IMR-90 (cell line): Measurements from ENCODE around the gene ABCA4. TPM values are rescaled to one million over a fixed set of nuclear protein-coding genes. Genes with fewer than 3 reads are reported as not detected.

ENCODE experiments used
- ATAC-seq: fragments of 200-7000 bp; cut with Tn5 transposase; 2 replicates; pipeline ENCODE4 v1.9.1; 2020; ENCODE audit warnings: low read depth, mild to moderate bottlenecking, moderate library complexity
- BruUV-seq: library from RNA; stranded (reverse); fragments of 400-500 nt; replicated peaks from 2 replicates; lab custom pipeline; 2021; lab: Mats Ljungman, UMichigan
- CTCF ChIA-PET: fragments of 300-600 bp; formaldehyde crosslinking; extraction: SDS; loops from one replicate; lab custom pipeline; 2021; ENCODE audit warnings: antibody characterized with exemption; lab: Yijun Ruan, JAX
- POLR2A ChIA-PET: fragments of 300-600 bp; sonication (Branson Sonifier 250); formaldehyde crosslinking; loops from one replicate; lab custom pipeline; 2022; ENCODE audit warnings: antibody characterized with exemption; ENCODE audit not compliant: unreplicated experiment; lab: Charles Lee
- DNase-seq: peaks from one replicate; pipeline ENCODE4 v3.0.0; 2013
- H2AFZ ChIP-seq: replicated peaks from 2 replicates; pipeline ENCODE3; 2013; ENCODE audit warnings: low read length, mild to moderate bottlenecking; ENCODE audit not compliant: poor library complexity
- H2AK5ac ChIP-seq: 2 replicates; pipeline ENCODE4 v1.6.1; 2013; ENCODE audit warnings: low read depth, low read length, inconsistent platforms
- H2AK9ac ChIP-seq: replicated peaks from 2 replicates; pipeline ENCODE3; 2013; ENCODE audit warnings: mild to moderate bottlenecking, low read depth, low read length, moderate library complexity; ENCODE audit not compliant: poor library complexity
- H2BK120ac ChIP-seq: 2 replicates; pipeline ENCODE4 v1.6.1; 2013; ENCODE audit warnings: low read depth, low read length, inconsistent platforms
- H2BK15ac ChIP-seq: 3 replicates; pipeline ENCODE4 v1.6.1; 2013; ENCODE audit warnings: low read depth, low read length, inconsistent platforms
- H2BK20ac ChIP-seq: 2 replicates; pipeline ENCODE4 v1.6.1; 2013; ENCODE audit warnings: low read depth, mild to moderate bottlenecking, inconsistent platforms, low read length, moderate library complexity
- H2BK5ac ChIP-seq: 2 replicates; pipeline ENCODE4 v1.6.1; 2013; ENCODE audit warnings: mild to moderate bottlenecking, low read depth, low read length, inconsistent platforms; ENCODE audit not compliant: poor library complexity, severe bottlenecking
- H3K14ac ChIP-seq: replicated peaks from 2 replicates; pipeline ENCODE4 v1.6.1; 2013; ENCODE audit warnings: low read depth, low read length, inconsistent platforms
- H3K18ac ChIP-seq: 2 replicates; pipeline ENCODE4 v1.6.1; 2013; ENCODE audit warnings: low read depth, low read length, control low read depth
- H3K23ac ChIP-seq: 2 replicates; pipeline ENCODE4 v1.6.1; 2013; ENCODE audit warnings: low read depth, low read length, inconsistent platforms
- H3K27ac ChIP-seq: 2 replicates; pipeline ENCODE4 v1.5.1; 2013; ENCODE audit warnings: mild to moderate bottlenecking, control low read depth, low read length; ENCODE audit not compliant: insufficient read depth
- H3K27me3 ChIP-seq: 2 replicates; pipeline ENCODE4 v1.6.1; 2013; ENCODE audit warnings: low read length; ENCODE audit not compliant: control insufficient read depth, insufficient read depth
- H3K36me3 ChIP-seq: 2 replicates; pipeline ENCODE4 v1.6.1; 2013; ENCODE audit warnings: low read length, mixed read lengths; ENCODE audit not compliant: control insufficient read depth, insufficient read depth
- H3K4ac ChIP-seq: 2 replicates; pipeline ENCODE4 v1.6.1; 2013; ENCODE audit warnings: low read depth, low read length, inconsistent platforms
- H3K4me1 ChIP-seq: 2 replicates; pipeline ENCODE4 v1.6.1; 2013; ENCODE audit warnings: low read length, mixed read lengths; ENCODE audit not compliant: control insufficient read depth, insufficient read depth
- H3K4me2 ChIP-seq: 2 replicates; pipeline ENCODE4 v1.6.1; 2013; ENCODE audit warnings: low read depth, mild to moderate bottlenecking, control low read depth, low read length, moderate library complexity
- H3K4me3 ChIP-seq: 2 replicates; pipeline ENCODE4 v1.5.1; 2013; ENCODE audit warnings: low read depth, mild to moderate bottlenecking, control low read depth, low read length, moderate library complexity; ENCODE audit not compliant: insufficient read depth
- H3K56ac ChIP-seq: 2 replicates; pipeline ENCODE4 v1.6.1; 2013; ENCODE audit warnings: low read length, inconsistent platforms; ENCODE audit not compliant: insufficient read depth; ENCODE audit errors: extremely low read depth
- H3K79me1 ChIP-seq, 2 experiments: 2 replicates each; pipeline ENCODE4 v1.6.1; 2013; ENCODE audit warnings: low read length in 2 of 2, inconsistent platforms in 1 of 2, low read depth in 1 of 2
- H3K9ac ChIP-seq: 2 replicates; pipeline ENCODE4 v1.6.1; 2013; ENCODE audit warnings: low read depth, low read length, control low read depth
- H3K9me1 ChIP-seq: 2 replicates; pipeline ENCODE4 v1.6.1; 2013; ENCODE audit warnings: low read length, inconsistent platforms; ENCODE audit not compliant: insufficient read depth
- H3K9me3 ChIP-seq: 2 replicates; pipeline ENCODE4 v1.6.1; 2013; ENCODE audit warnings: low read length; ENCODE audit not compliant: control insufficient read depth, insufficient read depth
- H4K20me1 ChIP-seq: 2 replicates; pipeline ENCODE4 v1.6.1; 2013; ENCODE audit warnings: low read length, inconsistent platforms; ENCODE audit not compliant: insufficient read depth
- H4K5ac ChIP-seq: 2 replicates; pipeline ENCODE4 v1.6.1; 2013; ENCODE audit warnings: mild to moderate bottlenecking, low read depth, low read length, control low read depth
- H4K8ac ChIP-seq, 2 experiments: 2 replicates each; pipeline ENCODE4 v1.6.1; 2013; ENCODE audit warnings: low read depth in 2 of 2, low read length in 2 of 2, control low read depth in 1 of 2, inconsistent platforms in 1 of 2
- H4K91ac ChIP-seq: 2 replicates; pipeline ENCODE4 v1.6.1; 2013; ENCODE audit warnings: low read depth, low read length, inconsistent platforms; ENCODE audit not compliant: insufficient read depth
- BHLHE40 ChIP-seq: fragments of 150-350 bp; IDR thresholded peaks from 2 replicates; pipeline ENCODE4 v1.6.1; 2016; ENCODE audit warnings: mild to moderate bottlenecking, low read depth, low read length
- CEBPB ChIP-seq: IDR thresholded peaks from 2 replicates; pipeline ENCODE4 v1.6.1; 2012; ENCODE audit warnings: low read depth, low read length, improper control_type of control experiment
- CHD1 ChIP-seq: IDR thresholded peaks from 2 replicates; pipeline ENCODE4 v1.6.1; 2012; ENCODE audit warnings: low read depth, low read length, improper control_type of control experiment
- FOS ChIP-seq: fragments of 150-350 bp; IDR thresholded peaks from 2 replicates; pipeline ENCODE4 v1.6.1; 2016; ENCODE audit warnings: low read depth, low read length
- MAFK ChIP-seq: IDR thresholded peaks from 2 replicates; pipeline ENCODE4 v1.6.1; 2012; ENCODE audit warnings: low read depth, low read length, improper control_type of control experiment
- MAZ ChIP-seq: IDR thresholded peaks from 2 replicates; pipeline ENCODE4 v1.6.1; 2012; ENCODE audit warnings: low read depth, mild to moderate bottlenecking, low read length, improper control_type of control experiment, moderate library complexity, borderline replicate concordance
- MXI1 ChIP-seq: IDR thresholded peaks from 2 replicates; pipeline ENCODE4 v1.6.1; 2012; ENCODE audit warnings: low read depth, mild to moderate bottlenecking, low read length, moderate library complexity, borderline replicate concordance
- NFE2L2 ChIP-seq: fragments of 150-350 bp; IDR thresholded peaks from 2 replicates; pipeline ENCODE4 v1.6.1; 2016; ENCODE audit warnings: low read depth, mild to moderate bottlenecking, low read length
- POLR2A ChIP-seq: IDR thresholded peaks from 2 replicates; pipeline ENCODE4 v1.6.1; 2012; ENCODE audit warnings: mild to moderate bottlenecking, low read depth, low read length
- RAD21 ChIP-seq: IDR thresholded peaks from 2 replicates; pipeline ENCODE4 v1.6.1; 2012; ENCODE audit warnings: low read length, improper control_type of control experiment
- RCOR1 ChIP-seq: IDR thresholded peaks from 2 replicates; pipeline ENCODE4 v1.6.1; 2012; ENCODE audit warnings: mild to moderate bottlenecking, low read length, improper control_type of control experiment; ENCODE audit not compliant: insufficient replicate concordance
- RFX5 ChIP-seq: IDR thresholded peaks from 2 replicates; pipeline ENCODE4 v1.8.0; 2012; ENCODE audit warnings: low read depth, mild to moderate bottlenecking, low read length, moderate library complexity
- SMC3 ChIP-seq: fragments of 150-350 bp; IDR thresholded peaks from 2 replicates; pipeline ENCODE4 v1.6.1; 2016; ENCODE audit warnings: low read depth, mild to moderate bottlenecking, antibody characterized with exemption, low read length, moderate library complexity
- WGBS, 2 experiments: methylation state at CpG; one replicate each; pipeline versions ENCODE4 v1.1.5 to v1.1.7; 2013; ENCODE audit warnings: missing lambda C conversion rate in 2 of 2; ENCODE audit not compliant: insufficient read length in 1 of 2; ENCODE audit errors: extremely low coverage in 2 of 2; 5-methylcytosine and 5-hydroxymethylcytosine counted together
- dilution Hi-C: fragments of 300-500 bp; cut with HindIII; formaldehyde crosslinking; loops from one replicate; pipeline ENCODE4 v1.14.3; 2018; ENCODE audit warnings: low sequenced_read_pairs; ENCODE audit not compliant: unreplicated experiment
- in situ Hi-C: fragments of 300-500 bp; cut with MboI; formaldehyde crosslinking; loops from 3 replicates; pipeline ENCODE4 v1.14.3; 2019; ENCODE audit warnings: low sequenced_read_pairs, inconsistent platforms, mixed read lengths
- intact Hi-C: fragments of 100-400 bp; cut with micrococcal nuclease; formaldehyde crosslinking; loops from 2 replicates; pipeline ENCODE4 v1.10.0; 2022
- polyA plus RNA-seq, 3 experiments: library from polyadenylated mRNA; depleted of rRNA; stranded (reverse); fragments of >200 nt; gene quantifications; 2 replicates each; pipeline ENCODE4 v1.2.3, GENCODE V29; 2012; ENCODE audit warnings: low replicate concordance in 1 of 3
- total RNA-seq: library from RNA; depleted of rRNA; stranded (reverse); fragments of >200 nt; gene quantifications from 2 replicates; pipeline ENCODE4 v1.2.3, GENCODE V29; 2012
- TF ChIP-seq, protein P1 (sequence below): fragments of 150-350 bp; IDR thresholded peaks from 2 replicates; pipeline ENCODE4 v1.6.1; 2017; ENCODE audit warnings: mild to moderate bottlenecking, antibody characterized with exemption, low read length, low read depth
- TF ChIP-seq, protein P2 (sequence below): conservative IDR thresholded peaks from 2 replicates; pipeline ENCODE4 v1.5.1; 2012; ENCODE audit warnings: mild to moderate bottlenecking, low read depth, low read length, improper control_type of control experiment
- TF ChIP-seq, protein P3 (sequence below): fragments of 150-350 bp; IDR thresholded peaks from 2 replicates; pipeline ENCODE4 v1.6.1; 2016; ENCODE audit warnings: low read depth, mild to moderate bottlenecking, low read length, moderate library complexity, borderline replicate concordance

The ABCA4 gene
- total and polyA plus RNA-seq, 2 of the 4 experiments (the other 2 are of a cell fraction), result under 0.01 to 0.36 TPM

DNA sequence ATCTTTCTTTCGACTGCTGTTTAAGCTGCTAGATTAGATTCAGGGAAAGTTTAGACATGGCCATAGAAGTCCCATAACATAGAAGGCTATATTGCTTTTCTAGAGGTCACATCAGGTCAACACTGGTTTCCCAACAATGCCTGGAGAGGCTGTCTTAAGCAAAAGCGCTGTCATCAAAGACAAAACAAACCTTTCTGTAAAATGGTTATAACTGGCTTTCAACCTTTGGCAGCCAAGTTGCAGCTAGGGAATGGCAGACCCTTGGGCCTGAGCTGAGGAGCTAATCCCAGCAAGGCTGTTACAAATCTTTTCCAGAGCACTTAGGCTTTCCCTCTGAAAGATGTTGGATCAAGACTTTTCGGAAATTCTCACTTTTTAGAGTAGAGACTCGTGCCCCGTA, 11.2 kb upstream of the ABCA4 start:
- Histone ChIP-seq H3K4me2 (no peak overlapping the region), H3K9me1 (no peaks in the 10 kb centered on the region), H2AFZ (no peak overlapping the region), H2BK5ac (no peak overlapping the region), H3K4me1 (peaks cover 5% of the 10 kb centered on the region), H3K27me3 (no peaks in the 10 kb centered on the region), H2BK20ac (no peak overlapping the region), H4K20me1 (no peaks in the 10 kb centered on the region), H3K9ac (no peak overlapping the region), H3K23ac (no peak overlapping the region), H3K56ac (no peak overlapping the region), H3K4ac (no peak overlapping the region), H2BK15ac (no peak overlapping the region), H3K36me3 (no peaks in the 10 kb centered on the region), H4K8ac (no peak overlapping the region), H3K79me1 (no peaks in the 10 kb centered on the region), H3K14ac (no peak overlapping the region), H3K9me3 (peaks cover 3% of the 10 kb centered on the region; the same call in 1 of the 2 replicates), H4K91ac (no peak overlapping the region), H2AK5ac (no peak overlapping the region), H3K27ac (no peak overlapping the region), H4K5ac (no peak overlapping the region), H2BK120ac (no peak overlapping the region), H2AK9ac (no peak overlapping the region), H3K18ac (no peak overlapping the region), H3K4me3 (no peak overlapping the region)
- ChIA-PET POLR2A (no interaction called here), CTCF (interaction anchor here (0.8 kb wide), 1 partner anchor 9 kb away, joined by 3 read pairs; no protein-coding TSS in a partner anchor)
- 100% methylated on average over 3 of the region's 5 CpGs; no CpG with 5 or more reads in 1 of the 2 experiments for WGBS, 2 experiments
- intact Hi-C loops (no loop called here), dilution Hi-C loops (no loop called here), in situ Hi-C loops (no loop called here)
- ATAC-seq, result no peak
- no peak for DNase-seq
- BruUV-seq, result no TSS peak
- TF ChIP-seq RAD21 (no peak), MXI1 (no peak), BHLHE40 (no peak), RCOR1 (no peak), SMC3 (no peak), POLR2A (no peak), CEBPB (no peak), CHD1 (no peak), FOS (no peak), MAZ (no peak), NFE2L2 (no peak), MAFK (no peak), RFX5 (no peak)
- TF ChIP-seq, protein P1, sequence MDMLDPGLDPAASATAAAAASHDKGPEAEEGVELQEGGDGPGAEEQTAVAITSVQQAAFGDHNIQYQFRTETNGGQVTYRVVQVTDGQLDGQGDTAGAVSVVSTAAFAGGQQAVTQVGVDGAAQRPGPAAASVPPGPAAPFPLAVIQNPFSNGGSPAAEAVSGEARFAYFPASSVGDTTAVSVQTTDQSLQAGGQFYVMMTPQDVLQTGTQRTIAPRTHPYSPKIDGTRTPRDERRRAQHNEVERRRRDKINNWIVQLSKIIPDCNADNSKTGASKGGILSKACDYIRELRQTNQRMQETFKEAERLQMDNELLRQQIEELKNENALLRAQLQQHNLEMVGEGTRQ, result no peak
- TF ChIP-seq, protein P2, sequence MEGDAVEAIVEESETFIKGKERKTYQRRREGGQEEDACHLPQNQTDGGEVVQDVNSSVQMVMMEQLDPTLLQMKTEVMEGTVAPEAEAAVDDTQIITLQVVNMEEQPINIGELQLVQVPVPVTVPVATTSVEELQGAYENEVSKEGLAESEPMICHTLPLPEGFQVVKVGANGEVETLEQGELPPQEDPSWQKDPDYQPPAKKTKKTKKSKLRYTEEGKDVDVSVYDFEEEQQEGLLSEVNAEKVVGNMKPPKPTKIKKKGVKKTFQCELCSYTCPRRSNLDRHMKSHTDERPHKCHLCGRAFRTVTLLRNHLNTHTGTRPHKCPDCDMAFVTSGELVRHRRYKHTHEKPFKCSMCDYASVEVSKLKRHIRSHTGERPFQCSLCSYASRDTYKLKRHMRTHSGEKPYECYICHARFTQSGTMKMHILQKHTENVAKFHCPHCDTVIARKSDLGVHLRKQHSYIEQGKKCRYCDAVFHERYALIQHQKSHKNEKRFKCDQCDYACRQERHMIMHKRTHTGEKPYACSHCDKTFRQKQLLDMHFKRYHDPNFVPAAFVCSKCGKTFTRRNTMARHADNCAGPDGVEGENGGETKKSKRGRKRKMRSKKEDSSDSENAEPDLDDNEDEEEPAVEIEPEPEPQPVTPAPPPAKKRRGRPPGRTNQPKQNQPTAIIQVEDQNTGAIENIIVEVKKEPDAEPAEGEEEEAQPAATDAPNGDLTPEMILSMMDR, result no peak
- TF ChIP-seq, protein P3, sequence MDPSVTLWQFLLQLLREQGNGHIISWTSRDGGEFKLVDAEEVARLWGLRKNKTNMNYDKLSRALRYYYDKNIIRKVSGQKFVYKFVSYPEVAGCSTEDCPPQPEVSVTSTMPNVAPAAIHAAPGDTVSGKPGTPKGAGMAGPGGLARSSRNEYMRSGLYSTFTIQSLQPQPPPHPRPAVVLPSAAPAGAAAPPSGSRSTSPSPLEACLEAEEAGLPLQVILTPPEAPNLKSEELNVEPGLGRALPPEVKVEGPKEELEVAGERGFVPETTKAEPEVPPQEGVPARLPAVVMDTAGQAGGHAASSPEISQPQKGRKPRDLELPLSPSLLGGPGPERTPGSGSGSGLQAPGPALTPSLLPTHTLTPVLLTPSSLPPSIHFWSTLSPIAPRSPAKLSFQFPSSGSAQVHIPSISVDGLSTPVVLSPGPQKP, result no peak
